ENCODE measurements around the gene FLT4. TPM values are rescaled to one million over a fixed set of nuclear protein-coding genes. Genes with fewer than 3 reads are reported as not detected.

FLT4 gene
- total RNA-seq, 4 donors from 2014 or later: 3.1 to 47.5 (median 8.0) TPM

- TF ChIP-seq CTCF (IDR thresholded peaks at IDR 0.05; ENCODE audit: low read depth): no peak
Observed at GRCh38 chr5:180595046-180595379, 54.4 kb downstream of the FLT4 start.

GRCh38 chr5:180594311-180595045, 54.9 kb downstream of the FLT4 start:
- no peak for TF ChIP-seq CTCF (IDR thresholded peaks at IDR 0.05; ENCODE audit: low read depth)

GRCh38 chr5:180593446-180594206, 55.8 kb downstream of the FLT4 start:
- no peak for TF ChIP-seq CTCF (IDR thresholded peaks at IDR 0.05; ENCODE audit: low read depth)

DNA sequence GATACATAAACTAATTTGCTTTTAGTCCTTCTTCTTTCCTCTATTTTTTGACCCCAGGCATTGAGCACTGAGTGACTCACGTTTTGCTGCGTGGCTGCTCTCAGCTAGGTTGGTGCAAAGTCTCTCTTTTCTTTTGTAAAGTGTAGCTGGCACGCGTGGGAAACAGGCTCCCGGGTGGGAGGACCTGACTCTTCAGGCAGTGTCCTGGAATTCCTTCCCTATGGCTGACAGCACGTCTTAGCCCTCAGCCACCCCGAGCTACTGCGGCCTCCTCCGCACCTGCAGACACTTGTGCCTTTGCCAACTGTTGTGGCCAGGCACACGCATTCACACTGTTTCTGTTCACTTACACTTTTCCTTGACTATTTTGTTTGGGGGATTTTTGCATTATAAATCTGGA, 57.2 kb downstream of the FLT4 start:
- no peak for TF ChIP-seq CTCF (IDR thresholded peaks at IDR 0.05; ENCODE audit: low read depth)

GRCh38 chr5:180591311-180591887, 58.0 kb downstream of the FLT4 start, which contains the start of gene SCGB3A1:
SCGB3A1 (minus strand) TSS chr5:180591499; CDS start chr5:180591462, 37 bp downstream.
- TF ChIP-seq CTCF (IDR thresholded peaks at IDR 0.05; ENCODE audit: low read depth): no peak

DNA sequence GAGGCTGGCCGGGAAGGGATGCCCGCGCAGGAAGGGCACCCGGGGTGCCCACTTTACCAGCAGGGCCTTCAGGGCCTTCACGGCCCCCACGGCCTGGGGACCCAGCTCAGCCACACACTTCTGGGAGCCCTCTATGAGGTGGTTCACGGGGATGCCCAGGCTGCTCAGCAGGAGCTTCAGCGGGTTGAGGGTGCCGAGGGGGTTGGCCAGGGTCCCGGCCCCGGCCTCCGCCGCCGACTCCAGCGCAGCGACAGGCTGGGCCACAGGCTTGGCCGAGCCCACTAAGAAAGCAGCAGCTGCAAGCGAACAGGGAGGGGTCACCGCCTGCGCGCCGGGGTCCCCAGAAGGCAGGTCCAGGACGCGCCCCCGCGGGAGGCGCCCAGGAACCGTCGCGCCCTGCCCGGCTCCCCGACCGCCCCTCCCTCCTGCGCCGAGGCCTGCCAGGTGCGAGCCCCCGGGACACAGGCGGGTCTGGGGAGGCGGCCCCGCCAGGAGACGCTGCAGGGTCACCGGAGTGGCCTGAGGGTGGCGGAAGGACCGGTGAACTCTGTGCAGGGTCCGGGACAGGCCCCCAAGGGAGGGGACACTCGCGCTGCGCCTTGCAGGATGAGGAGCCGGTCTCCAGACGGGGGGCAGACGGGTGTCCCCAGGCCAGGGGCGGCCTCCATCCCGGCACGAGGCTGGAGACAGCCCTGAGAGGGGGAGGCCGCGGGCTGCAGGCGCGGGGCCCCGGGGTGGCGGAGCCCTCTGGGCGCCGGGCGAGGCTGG, 58.7 kb downstream of the FLT4 start:
- TF ChIP-seq CTCF (IDR thresholded peaks at IDR 0.05; ENCODE audit: low read depth): no peak
